Limb (tissue), 2 donors: ENCODE measurements around the gene YTHDC1.
"Not testable (repeated sequence)": the region's sequence is repeated elsewhere in the genome, so short reads cannot be mapped to it uniquely, and the experiment has no call there.

Source experiments
- DNase-seq, 2 donors: peaks; one replicate each; pipeline ENCODE4 v3.0.0-alpha.2; 2016; ENCODE audit errors: extremely low spot score in 2 of 2

Gene YTHDC1

GRCh38 chr4:68291256-68291655, 58.6 kb downstream of the YTHDC1 start:
- no peak for DNase-seq

- DNase-seq: no peak
Measured at GRCh38 chr4:68288393-68288740, 61.5 kb downstream of the YTHDC1 start.

- no peak for DNase-seq
Measured at GRCh38 chr4:68287704-68288392, 62.0 kb downstream of the YTHDC1 start.

GRCh38 chr4:68283714-68284113, 66.2 kb downstream of the YTHDC1 start:
- no peak for DNase-seq

- DNase-seq: no peak
Measured at GRCh38 chr4:68283095-68283494, 66.8 kb downstream of the YTHDC1 start.

- DNase-seq: not testable (repeated sequence)
Measured at GRCh38 chr4:68281796-68282740, 67.8 kb downstream of the YTHDC1 start.

- DNase-seq: no peak
Measured at GRCh38 chr4:68278029-68278428, 71.9 kb downstream of the YTHDC1 start.

GRCh38 chr4:68277627-68278026, 72.3 kb downstream of the YTHDC1 start:
- no peak for DNase-seq

GRCh38 chr4:68272860-68273259, 77.0 kb downstream of the YTHDC1 start:
- DNase-seq: no peak

- no peak for DNase-seq
Measured at GRCh38 chr4:68272380-68272779, 77.5 kb downstream of the YTHDC1 start.

- DNase-seq: peak in 1 of 2 donors; percentile 82
Measured at GRCh38 chr4:68271851-68272357, 78.0 kb downstream of the YTHDC1 start.

- DNase-seq: no peak
Measured at GRCh38 chr4:68267433-68267944, 82.4 kb downstream of the YTHDC1 start.

GRCh38 chr4:68264875-68265565, 84.9 kb downstream of the YTHDC1 start:
- no peak for DNase-seq
